Trophoblast cell (in vitro differentiated cells and primary cell): ENCODE data around the gene ARIH2.
A peak's percentile ranks its signal among the peaks of the same experiment; 100 is the strongest.

ENCODE experiments used
- DNase-seq, 2 donors: peaks; one replicate each; pipeline ENCODE4 v3.0.0-alpha.2; 2016
- H2AFZ ChIP-seq: 2 replicates; pipeline ENCODE4 v1.6.1; 2013; ENCODE audit warnings: low read length, moderate library complexity, mild to moderate bottlenecking; ENCODE audit not compliant: insufficient read depth, poor library complexity
- H2AK5ac ChIP-seq: 2 replicates; pipeline ENCODE4 v1.6.1; 2013; ENCODE audit warnings: mild to moderate bottlenecking, low read length
- H2BK120ac ChIP-seq: 2 replicates; pipeline ENCODE4 v1.6.1; 2013; ENCODE audit warnings: low read length, mild to moderate bottlenecking, moderate library complexity; ENCODE audit not compliant: insufficient read depth, poor library complexity
- H2BK12ac ChIP-seq: 2 replicates; pipeline ENCODE4 v1.6.1; 2013; ENCODE audit warnings: mild to moderate bottlenecking, low read length, moderate library complexity
- H2BK5ac ChIP-seq: 2 replicates; pipeline ENCODE4 v1.6.1; 2013; ENCODE audit warnings: low read length, low read depth, moderate library complexity, mild to moderate bottlenecking; ENCODE audit not compliant: poor library complexity
- H3K14ac ChIP-seq: 2 replicates; pipeline ENCODE4 v1.6.1; 2013; ENCODE audit warnings: mild to moderate bottlenecking, low read length
- H3K18ac ChIP-seq: 2 replicates; pipeline ENCODE4 v1.6.1; 2013; ENCODE audit warnings: mild to moderate bottlenecking, low read length
- H3K23ac ChIP-seq: 2 replicates; pipeline ENCODE4 v1.6.1; 2013; ENCODE audit warnings: low read length
- H3K27ac ChIP-seq: 2 replicates; pipeline ENCODE4 v1.5.1; 2013; ENCODE audit warnings: low read depth, mild to moderate bottlenecking, inconsistent platforms, low read length, moderate library complexity
- H3K27me3 ChIP-seq: 2 replicates; pipeline ENCODE4 v1.6.1; 2013; ENCODE audit warnings: inconsistent platforms, mild to moderate bottlenecking, low read length, moderate library complexity; ENCODE audit not compliant: insufficient read depth
- H3K36me3 ChIP-seq, 2 experiments: 1 replicate in 1 of 2; 2 replicates in 1 of 2; pipeline ENCODE4 v1.6.1; 2013; ENCODE audit warnings: low read length in 2 of 2, mild to moderate bottlenecking in 2 of 2, moderate library complexity in 1 of 2; ENCODE audit not compliant: insufficient read depth in 2 of 2, control insufficient read depth in 1 of 2
- H3K4ac ChIP-seq: 2 replicates; pipeline ENCODE4 v1.6.1; 2013; ENCODE audit warnings: low read depth, mild to moderate bottlenecking, low read length, moderate library complexity
- H3K4me1 ChIP-seq, 2 experiments: 1 replicate in 1 of 2; 2 replicates in 1 of 2; pipeline ENCODE4 v1.6.1; 2013; ENCODE audit warnings: low read length in 2 of 2, mild to moderate bottlenecking in 2 of 2, moderate library complexity in 1 of 2; ENCODE audit not compliant: insufficient read depth in 2 of 2, control insufficient read depth in 1 of 2
- H3K4me2 ChIP-seq: 2 replicates; pipeline ENCODE4 v1.6.1; 2013; ENCODE audit warnings: inconsistent platforms, mild to moderate bottlenecking, low read length, moderate library complexity
- H3K4me3 ChIP-seq: 2 replicates; pipeline ENCODE4 v1.5.1; 2013; ENCODE audit warnings: mild to moderate bottlenecking, low read depth, low read length, inconsistent platforms
- H3K79me1 ChIP-seq: one replicate; pipeline ENCODE4 v1.6.1; 2013; ENCODE audit warnings: low read length
- H3K79me2 ChIP-seq: 2 replicates; pipeline ENCODE4 v1.6.1; 2013; ENCODE audit warnings: low read length, mild to moderate bottlenecking; ENCODE audit not compliant: control insufficient read depth, insufficient read depth, poor library complexity
- H3K9ac ChIP-seq: 2 replicates; pipeline ENCODE4 v1.6.1; 2013; ENCODE audit warnings: mild to moderate bottlenecking, low read length
- H3K9me3 ChIP-seq: 2 replicates; pipeline ENCODE4 v1.6.1; 2013; ENCODE audit warnings: low read depth, mild to moderate bottlenecking, control low read depth, inconsistent platforms, low read length; ENCODE audit not compliant: insufficient read depth
- H4K12ac ChIP-seq: 2 replicates; pipeline ENCODE4 v1.6.1; 2013; ENCODE audit warnings: low read depth, mild to moderate bottlenecking, low read length, moderate library complexity
- H4K8ac ChIP-seq: 2 replicates; pipeline ENCODE4 v1.6.1; 2013; ENCODE audit warnings: low read depth, mild to moderate bottlenecking, low read length, moderate library complexity
- H4K91ac ChIP-seq: one replicate; pipeline ENCODE4 v1.6.1; 2013; ENCODE audit warnings: low read depth, mild to moderate bottlenecking, low read length, moderate library complexity
- WGBS: extraction: QIAGEN DNeasy Blood & Tissue Kit; methylation state at CpG from one replicate; pipeline ENCODE4 v1.1.7; 2013; ENCODE audit warnings: missing lambda C conversion rate; ENCODE audit not compliant: insufficient read length, insufficient coverage; ENCODE audit errors: extremely low coverage; 5-methylcytosine and 5-hydroxymethylcytosine counted together

ARIH2 gene

GRCh38 chr3:48930590-48930989, 11.9 kb downstream of the ARIH2 start:
- H3K4ac ChIP-seq = peak overlapping the region; percentile 69
- H2AK5ac ChIP-seq = no peak overlapping the region
- H2BK120ac ChIP-seq = no peak overlapping the region
- H3K27me3 ChIP-seq = no peaks in the 10 kb centered on the region
- H3K79me2 ChIP-seq = peaks cover 3% of the 10 kb centered on the region
- H3K27ac ChIP-seq = no peak overlapping the region
- no peak for DNase-seq
- H2AFZ ChIP-seq = no peak overlapping the region
- H3K18ac ChIP-seq = no peak overlapping the region
- H3K4me1 ChIP-seq = peaks cover 2 to 3% of the 10 kb centered on the region in 2 experiments
- no peak overlapping the region for H2BK12ac ChIP-seq
- no CpG with 5 or more reads among the region's 3 CpGs for WGBS
- H3K14ac ChIP-seq = no peak overlapping the region
- no peaks in the 10 kb centered on the region for H3K79me1 ChIP-seq
- H3K9ac ChIP-seq = no peak overlapping the region
- no peak overlapping the region for H4K91ac ChIP-seq
- H3K23ac ChIP-seq = no peak overlapping the region
- no peak overlapping the region for H3K4me3 ChIP-seq
- peaks cover 27% of the 10 kb centered on the region in 2 experiments for H3K36me3 ChIP-seq
- H3K9me3 ChIP-seq = no peaks in the 10 kb centered on the region
- no peak overlapping the region for H4K8ac ChIP-seq
- no peak overlapping the region for H3K4me2 ChIP-seq
- no peak overlapping the region for H4K12ac ChIP-seq
- H2BK5ac ChIP-seq = no peak overlapping the region

- H3K18ac ChIP-seq = no peak overlapping the region
- no peak overlapping the region for H3K14ac ChIP-seq
- no peak overlapping the region for H3K27ac ChIP-seq
- peaks cover 2% of the 10 kb centered on the region for H3K79me2 ChIP-seq
- H3K4me1 ChIP-seq = no peaks in the 10 kb centered on the region
- H3K4me3 ChIP-seq = no peak overlapping the region
- WGBS = no CpG with 5 or more reads among the region's 1 CpG
- H4K91ac ChIP-seq = no peak overlapping the region
- no peak overlapping the region for H3K23ac ChIP-seq
- no peak overlapping the region for H3K9ac ChIP-seq
- H2BK5ac ChIP-seq = no peak overlapping the region
- peaks cover 19 to 20% of the 10 kb centered on the region in 2 experiments for H3K36me3 ChIP-seq
- no peaks in the 10 kb centered on the region for H3K9me3 ChIP-seq
- H2BK12ac ChIP-seq = no peak overlapping the region
- no peak overlapping the region for H3K4me2 ChIP-seq
- no peaks in the 10 kb centered on the region for H3K79me1 ChIP-seq
- H2AFZ ChIP-seq = no peak overlapping the region
- DNase-seq = no peak
- H4K8ac ChIP-seq = no peak overlapping the region
- no peak overlapping the region for H2BK120ac ChIP-seq
- H3K27me3 ChIP-seq = no peaks in the 10 kb centered on the region
- H2AK5ac ChIP-seq = no peak overlapping the region
- H3K4ac ChIP-seq = no peak overlapping the region
- no peak overlapping the region for H4K12ac ChIP-seq
These were observed 13.4 kb downstream of the ARIH2 start for GRCh38 chr3:48931944-48932580.

- no peak overlapping the region for H3K9ac ChIP-seq
- no peaks in the 10 kb centered on the region for H3K27me3 ChIP-seq
- H3K4me2 ChIP-seq = no peak overlapping the region
- H3K9me3 ChIP-seq = no peaks in the 10 kb centered on the region
- no peak overlapping the region for H2AFZ ChIP-seq
- H4K12ac ChIP-seq = no peak overlapping the region
- H4K8ac ChIP-seq = no peak overlapping the region
- H2BK120ac ChIP-seq = no peak overlapping the region
- H3K14ac ChIP-seq = no peak overlapping the region
- no CpG with 5 or more reads among the region's 5 CpGs for WGBS
- H2BK5ac ChIP-seq = no peak overlapping the region
- peak overlapping the region; percentile 55 for H3K4ac ChIP-seq
- no peaks in the 10 kb centered on the region for H3K4me1 ChIP-seq
- H3K79me1 ChIP-seq = no peaks in the 10 kb centered on the region
- no peak overlapping the region for H3K23ac ChIP-seq
- H4K91ac ChIP-seq = no peak overlapping the region
- H2BK12ac ChIP-seq = no peak overlapping the region
- no peak overlapping the region for H2AK5ac ChIP-seq
- peak in 1 of 2 donors; percentile 67 for DNase-seq
- no peak overlapping the region for H3K4me3 ChIP-seq
- no peak overlapping the region for H3K27ac ChIP-seq
- no peak overlapping the region for H3K18ac ChIP-seq
- H3K36me3 ChIP-seq = peaks cover 14 to 16% of the 10 kb centered on the region in 2 experiments
- H3K79me2 ChIP-seq = peaks cover 2% of the 10 kb centered on the region
These were observed 15.8 kb downstream of the ARIH2 start for GRCh38 chr3:48934333-48934991.

GRCh38 chr3:48935530-48935929, 16.9 kb downstream of the ARIH2 start:
- Histone ChIP-seq H2AFZ (no peak overlapping the region), H3K18ac (no peak overlapping the region), H4K12ac (no peak overlapping the region), H3K4ac (no peak overlapping the region), H4K8ac (no peak overlapping the region), H4K91ac (no peak overlapping the region), H2BK5ac (no peak overlapping the region), H3K9ac (no peak overlapping the region), H3K79me2 (no peaks in the 10 kb centered on the region), H3K9me3 (no peaks in the 10 kb centered on the region), H3K4me2 (no peak overlapping the region), H3K36me3 (peaks cover 14 to 16% of the 10 kb centered on the region in 2 experiments), H3K23ac (no peak overlapping the region), H3K4me3 (no peak overlapping the region), H3K27ac (no peak overlapping the region), H3K27me3 (no peaks in the 10 kb centered on the region), H2AK5ac (no peak overlapping the region), H3K14ac (no peak overlapping the region), H2BK12ac (no peak overlapping the region), H2BK120ac (no peak overlapping the region), H3K4me1 (no peaks in the 10 kb centered on the region), H3K79me1 (no peaks in the 10 kb centered on the region)
- no CpG with 5 or more reads among the region's 4 CpGs for WGBS
- DNase-seq = no peak
